ENCODE measurements around the gene GMDS.

Gene GMDS

GRCh38 chr6:1789092-1789491 lies 456.3 kb downstream of the GMDS start:
- H3K9me3 ChIP-seq (ENCODE audit: insufficient read depth, low read depth, low read length): no peaks in the 10 kb centered on the region
- H3F3A ChIP-seq (ENCODE audit: low read depth): no peaks in the 10 kb centered on the region
- no peaks in the 10 kb centered on the region for H4K20me1 ChIP-seq (ENCODE audit: insufficient read depth, low read length, poor library complexity, severe bottlenecking)
- no peak overlapping the region for H3K9ac ChIP-seq (ENCODE audit: low read depth, low read length, poor library complexity, severe bottlenecking)
- no peaks in the 10 kb centered on the region for H3K79me2 ChIP-seq (ENCODE audit: insufficient read depth, low read length)
- peaks cover 13% of the 10 kb centered on the region for H3K4me1 ChIP-seq (ENCODE audit: insufficient read depth, low read length, poor library complexity, severe bottlenecking)
- H3K36me3 ChIP-seq (ENCODE audit: insufficient read depth, low read length): no peaks in the 10 kb centered on the region
- no peak overlapping the region for H2AFZ ChIP-seq (ENCODE audit: low read length)
- H3K9me2 ChIP-seq (replicated peaks; ENCODE audit: low read depth, low read length): no peaks in the 10 kb centered on the region
- TF ChIP-seq CTCF (conservative IDR thresholded peaks at IDR 0.05; ENCODE audit: low read length) (no peak), EZH2phosphoT487 (IDR thresholded peaks at IDR 0.05; ENCODE audit: borderline replicate concordance) (no peak)
- no peak overlapping the region for H3K4me2 ChIP-seq (ENCODE audit: low read depth, low read length, poor library complexity, severe bottlenecking)
- no peak overlapping the region for H3K4me3 ChIP-seq (ENCODE audit: low read length, poor library complexity, severe bottlenecking)
- no peaks in the 10 kb centered on the region for H3K27me3 ChIP-seq (ENCODE audit: insufficient read depth, low read length, poor library complexity, severe bottlenecking)

GRCh38 chr6:1787894-1788293 lies 457.5 kb downstream of the GMDS start:
- no peaks in the 10 kb centered on the region for H3K36me3 ChIP-seq (ENCODE audit: insufficient read depth, low read length)
- no peak overlapping the region for H3K4me3 ChIP-seq (ENCODE audit: low read length, poor library complexity, severe bottlenecking)
- H3K4me1 ChIP-seq (ENCODE audit: insufficient read depth, low read length, poor library complexity, severe bottlenecking): peaks cover 13% of the 10 kb centered on the region
- H3K9me2 ChIP-seq (replicated peaks; ENCODE audit: low read depth, low read length): no peaks in the 10 kb centered on the region
- no peaks in the 10 kb centered on the region for H3K27me3 ChIP-seq (ENCODE audit: insufficient read depth, low read length, poor library complexity, severe bottlenecking)
- no peak overlapping the region for H3K9ac ChIP-seq (ENCODE audit: low read depth, low read length, poor library complexity, severe bottlenecking)
- no peaks in the 10 kb centered on the region for H3K9me3 ChIP-seq (ENCODE audit: insufficient read depth, low read depth, low read length)
- H2AFZ ChIP-seq (ENCODE audit: low read length): no peak overlapping the region
- no peaks in the 10 kb centered on the region for H4K20me1 ChIP-seq (ENCODE audit: insufficient read depth, low read length, poor library complexity, severe bottlenecking)
- H3K4me2 ChIP-seq (ENCODE audit: low read depth, low read length, poor library complexity, severe bottlenecking): no peak overlapping the region
- TF ChIP-seq EZH2phosphoT487 (IDR thresholded peaks at IDR 0.05; ENCODE audit: borderline replicate concordance) (no peak), CTCF (conservative IDR thresholded peaks at IDR 0.05; ENCODE audit: low read length) (no peak)
- H3K79me2 ChIP-seq (ENCODE audit: insufficient read depth, low read length): no peaks in the 10 kb centered on the region
- H3F3A ChIP-seq (ENCODE audit: low read depth): no peaks in the 10 kb centered on the region

- Histone ChIP-seq H3K4me2 (ENCODE audit: low read depth, low read length, poor library complexity, severe bottlenecking) (peak overlapping the region; percentile 24), H3K79me2 (ENCODE audit: insufficient read depth, low read length) (no peaks in the 10 kb centered on the region), H4K20me1 (ENCODE audit: insufficient read depth, low read length, poor library complexity, severe bottlenecking) (no peaks in the 10 kb centered on the region), H3K9me2 (replicated peaks; ENCODE audit: low read depth, low read length) (no peaks in the 10 kb centered on the region), H3K9ac (ENCODE audit: low read depth, low read length, poor library complexity, severe bottlenecking) (no peak overlapping the region), H3K4me1 (ENCODE audit: insufficient read depth, low read length, poor library complexity, severe bottlenecking) (peaks cover 15% of the 10 kb centered on the region), H3K27me3 (ENCODE audit: insufficient read depth, low read length, poor library complexity, severe bottlenecking) (no peaks in the 10 kb centered on the region), H3K36me3 (ENCODE audit: insufficient read depth, low read length) (no peaks in the 10 kb centered on the region), H3F3A (ENCODE audit: low read depth) (no peaks in the 10 kb centered on the region), H3K4me3 (ENCODE audit: low read length, poor library complexity, severe bottlenecking) (no peak overlapping the region), H3K9me3 (ENCODE audit: insufficient read depth, low read depth, low read length) (no peaks in the 10 kb centered on the region), H2AFZ (ENCODE audit: low read length) (no peak overlapping the region)
- TF ChIP-seq CTCF (conservative IDR thresholded peaks at IDR 0.05; ENCODE audit: low read length) (no peak), EZH2phosphoT487 (IDR thresholded peaks at IDR 0.05; ENCODE audit: borderline replicate concordance) (no peak)
Measured at GRCh38 chr6:1786455-1787453, 458.7 kb downstream of the GMDS start.

Data from Loucy (cell line).